ENCODE results near the gene AICDA. TPM values are rescaled to one million over a fixed set of nuclear protein-coding genes. Genes with fewer than 3 reads are reported as not detected.
"Not testable (repeated sequence)": the region's sequence is repeated elsewhere in the genome, so short reads cannot be mapped to it uniquely, and the experiment has no call there.

Gene AICDA
- total and polyA plus RNA-seq, 4 donors: 0.10 to 0.23 (median 0.12) TPM

GRCh38 chr12:8566052-8566451 is 46.6 kb downstream of the AICDA start:
- H3K9me3 ChIP-seq (ENCODE audit: control insufficient read depth, insufficient read depth, low read length); H3K27ac ChIP-seq (ENCODE audit: low read depth, low read length); H3K27me3 ChIP-seq (ENCODE audit: control insufficient read depth, insufficient read depth, low read length); H3K4me3 ChIP-seq (ENCODE audit: low read depth, low read length); H3K36me3 ChIP-seq (ENCODE audit: control insufficient read depth, insufficient read depth, low read length); H3K4me1 ChIP-seq (ENCODE audit: control insufficient read depth, insufficient read depth, low read length); DNase-seq (ENCODE audit: low read depth in 4 of 6, low spot score in 6 of 6): not testable (repeated sequence)
- WGBS (ENCODE audit: insufficient coverage): no CpG with 5 or more reads among the region's 2 CpGs

DNA sequence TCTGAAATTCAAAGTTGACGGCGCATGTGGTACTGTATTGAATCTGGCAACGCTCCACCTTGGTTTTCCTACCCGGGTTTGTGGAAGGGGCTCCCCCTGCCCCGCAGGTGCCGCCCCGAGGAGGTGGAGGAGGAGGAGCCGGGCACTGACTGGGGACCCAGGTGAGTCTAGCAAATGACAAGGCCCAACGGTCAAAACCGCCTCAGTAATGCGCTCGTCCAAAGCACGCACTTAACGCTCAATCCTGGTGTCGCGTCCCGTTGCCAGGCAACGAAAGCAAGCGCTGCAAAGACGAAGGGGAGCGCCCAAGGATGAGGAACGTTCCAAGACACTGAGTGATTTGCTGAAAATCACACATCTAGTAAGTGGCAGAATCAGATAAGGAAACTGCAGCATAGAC is 48.0 kb downstream of the AICDA start:
- Histone ChIP-seq H3K27me3 (ENCODE audit: control insufficient read depth, insufficient read depth, low read length) (no peaks in the 10 kb centered on the region), H3K27ac (ENCODE audit: low read depth, low read length) (no peak overlapping the region), H3K36me3 (ENCODE audit: control insufficient read depth, insufficient read depth, low read length) (no peaks in the 10 kb centered on the region), H3K9me3 (ENCODE audit: control insufficient read depth, insufficient read depth, low read length) (no peaks in the 10 kb centered on the region), H3K4me3 (ENCODE audit: low read depth, low read length) (no peak overlapping the region), H3K4me1 (ENCODE audit: control insufficient read depth, insufficient read depth, low read length) (no peaks in the 10 kb centered on the region)
- WGBS (ENCODE audit: insufficient coverage): 62% methylated on average over 22 of the region's 22 CpGs
- peak in 2 of 6 donors; percentile 34 to 42 for DNase-seq (ENCODE audit: low read depth in 4 of 6, low spot score in 6 of 6)

DNA sequence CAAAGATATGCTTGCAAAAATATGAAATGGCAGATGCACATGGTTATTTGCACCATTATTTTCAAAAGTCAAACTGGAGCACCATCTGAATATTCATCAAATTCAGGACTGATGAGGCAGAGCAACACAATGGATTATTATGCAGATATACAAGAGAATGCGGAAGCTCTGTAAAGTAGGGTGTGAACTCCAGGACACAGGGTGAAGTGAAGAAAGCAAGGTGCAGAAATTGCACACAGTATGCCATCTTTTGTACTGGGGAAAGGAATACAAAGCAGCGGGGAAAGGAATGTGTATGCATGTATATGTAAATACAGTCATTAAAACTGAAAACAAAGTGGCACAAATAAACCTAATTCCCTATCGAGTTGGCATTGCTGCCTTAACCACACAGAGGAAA is 49.3 kb downstream of the AICDA start:
- no peaks in the 10 kb centered on the region for H3K4me1 ChIP-seq (ENCODE audit: control insufficient read depth, insufficient read depth, low read length)
- no peak for DNase-seq (ENCODE audit: low read depth in 4 of 6, low spot score in 6 of 6)
- 100% methylated on average over 1 of the region's 3 CpGs for WGBS (ENCODE audit: insufficient coverage)
- H3K36me3 ChIP-seq (ENCODE audit: control insufficient read depth, insufficient read depth, low read length): no peaks in the 10 kb centered on the region
- H3K27ac ChIP-seq (ENCODE audit: low read depth, low read length): no peak overlapping the region
- no peaks in the 10 kb centered on the region for H3K9me3 ChIP-seq (ENCODE audit: control insufficient read depth, insufficient read depth, low read length)
- no peak overlapping the region for H3K4me3 ChIP-seq (ENCODE audit: low read depth, low read length)
- H3K27me3 ChIP-seq (ENCODE audit: control insufficient read depth, insufficient read depth, low read length): no peaks in the 10 kb centered on the region

DNA sequence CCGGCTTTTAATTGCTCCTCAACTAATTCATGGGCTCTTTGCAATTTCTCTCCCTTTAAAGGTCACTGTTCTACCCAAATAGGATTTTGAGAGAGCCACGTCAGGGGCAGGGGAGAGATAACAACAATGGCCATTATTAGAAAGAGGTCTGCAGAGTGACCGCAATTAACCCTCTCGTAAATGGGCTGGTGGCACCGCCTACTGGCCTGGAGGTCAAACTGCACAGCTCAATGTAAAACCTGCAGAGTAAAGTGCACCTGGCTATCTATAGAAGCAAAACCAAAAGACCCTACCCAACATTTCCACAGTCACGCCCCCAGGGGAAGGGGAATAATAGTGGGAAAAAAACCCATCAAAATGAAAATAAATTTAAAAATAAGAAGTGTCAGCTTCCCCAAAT is 50.3 kb downstream of the AICDA start:
- H3K27me3 ChIP-seq (ENCODE audit: control insufficient read depth, insufficient read depth, low read length): no peaks in the 10 kb centered on the region
- no peak overlapping the region for H3K27ac ChIP-seq (ENCODE audit: low read depth, low read length)
- 88% methylated on average over 4 of the region's 6 CpGs for WGBS (ENCODE audit: insufficient coverage)
- H3K4me1 ChIP-seq (ENCODE audit: control insufficient read depth, insufficient read depth, low read length): no peaks in the 10 kb centered on the region
- no peaks in the 10 kb centered on the region for H3K36me3 ChIP-seq (ENCODE audit: control insufficient read depth, insufficient read depth, low read length)
- no peak overlapping the region for H3K4me3 ChIP-seq (ENCODE audit: low read depth, low read length)
- no peaks in the 10 kb centered on the region for H3K9me3 ChIP-seq (ENCODE audit: control insufficient read depth, insufficient read depth, low read length)
- no peak for DNase-seq (ENCODE audit: low read depth in 4 of 6, low spot score in 6 of 6)

DNA sequence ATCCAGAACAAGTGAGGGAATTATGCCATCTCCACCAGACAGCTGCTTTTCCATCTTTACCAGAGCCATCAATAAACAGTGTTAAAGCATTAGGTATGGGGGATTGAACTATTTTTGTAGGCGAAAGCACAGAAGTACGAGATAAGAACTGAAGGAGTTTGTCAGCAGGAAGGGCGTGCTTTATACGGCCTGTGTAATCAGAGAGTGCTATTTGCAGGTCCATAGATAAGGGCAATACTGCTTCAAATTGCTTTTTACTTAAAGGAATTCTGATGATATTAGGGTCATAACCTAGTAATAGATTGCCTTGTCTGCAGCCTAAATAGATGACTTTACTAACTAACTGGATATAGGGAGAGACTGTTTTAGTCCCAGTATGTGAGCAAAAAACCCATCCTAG is 51.6 kb downstream of the AICDA start:
- 86% methylated on average over 2 of the region's 4 CpGs for WGBS (ENCODE audit: insufficient coverage)
- no peaks in the 10 kb centered on the region for H3K4me1 ChIP-seq (ENCODE audit: control insufficient read depth, insufficient read depth, low read length)
- no peak overlapping the region for H3K4me3 ChIP-seq (ENCODE audit: low read depth, low read length)
- H3K9me3 ChIP-seq (ENCODE audit: control insufficient read depth, insufficient read depth, low read length): no peaks in the 10 kb centered on the region
- no peaks in the 10 kb centered on the region for H3K27me3 ChIP-seq (ENCODE audit: control insufficient read depth, insufficient read depth, low read length)
- H3K36me3 ChIP-seq (ENCODE audit: control insufficient read depth, insufficient read depth, low read length): no peaks in the 10 kb centered on the region
- no peak for DNase-seq (ENCODE audit: low read depth in 4 of 6, low spot score in 6 of 6)
- H3K27ac ChIP-seq (ENCODE audit: low read depth, low read length): no peak overlapping the region

DNA sequence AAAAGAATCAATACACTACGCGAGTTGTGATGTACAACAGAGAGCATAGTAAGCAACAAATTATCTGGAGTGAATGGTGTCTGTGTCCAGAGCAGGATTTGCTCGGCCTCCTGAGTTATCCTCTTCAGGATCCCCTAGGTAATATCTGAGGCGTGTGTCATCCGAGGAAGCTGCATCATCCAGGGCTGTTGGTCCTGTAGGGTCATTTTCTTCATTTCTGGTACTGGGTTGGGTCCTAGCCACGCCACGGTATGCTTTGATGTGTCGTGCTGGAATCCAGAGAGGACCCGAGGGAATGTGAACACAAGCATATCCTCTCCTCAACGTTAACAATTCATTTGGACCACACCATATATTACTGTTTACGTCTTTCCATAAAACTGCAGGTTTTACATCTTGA is 53.0 kb downstream of the AICDA start:
- WGBS (ENCODE audit: insufficient coverage): 84% methylated on average over 6 of the region's 11 CpGs
- Histone ChIP-seq H3K27me3 (ENCODE audit: control insufficient read depth, insufficient read depth, low read length) (no peaks in the 10 kb centered on the region), H3K9me3 (ENCODE audit: control insufficient read depth, insufficient read depth, low read length) (no peaks in the 10 kb centered on the region), H3K4me1 (ENCODE audit: control insufficient read depth, insufficient read depth, low read length) (no peaks in the 10 kb centered on the region), H3K36me3 (ENCODE audit: control insufficient read depth, insufficient read depth, low read length) (no peaks in the 10 kb centered on the region), H3K27ac (ENCODE audit: low read depth, low read length) (no peak overlapping the region), H3K4me3 (ENCODE audit: low read depth, low read length) (no peak overlapping the region)
- no peak for DNase-seq (ENCODE audit: low read depth in 4 of 6, low spot score in 6 of 6)

DNA sequence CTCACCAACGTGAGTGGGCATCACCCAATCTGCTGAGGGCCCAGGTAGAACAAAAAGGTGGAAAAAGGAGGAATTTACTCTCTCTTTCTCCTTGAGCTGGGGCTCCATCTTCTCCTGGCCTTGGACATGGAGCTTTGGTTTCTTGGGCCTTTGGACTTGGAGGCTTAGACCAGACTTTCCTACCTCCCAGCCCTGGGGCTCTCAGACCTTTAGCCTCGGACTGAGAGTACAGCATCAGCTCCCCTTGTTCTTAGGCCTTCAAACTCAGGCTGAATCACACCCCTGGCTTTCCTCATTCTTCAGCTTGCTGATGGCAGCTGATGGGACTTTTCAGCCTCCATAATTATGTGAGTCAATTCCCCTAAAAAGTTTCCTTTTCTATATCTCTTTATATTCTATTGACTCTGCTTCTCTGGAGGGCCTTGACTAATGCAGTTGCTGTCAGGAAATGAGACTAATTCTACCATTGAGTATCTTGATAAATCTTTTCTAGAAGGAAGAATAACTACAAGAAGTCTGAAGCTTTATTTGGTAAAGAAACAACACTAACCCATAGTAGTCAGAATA is 56.0 kb downstream of the AICDA start:
- WGBS (ENCODE audit: insufficient coverage): 100% methylated on average over 1 of the region's 2 CpGs
- no peak for DNase-seq (ENCODE audit: low read depth in 4 of 6, low spot score in 6 of 6)
- Histone ChIP-seq H3K36me3 (ENCODE audit: control insufficient read depth, insufficient read depth, low read length) (no peaks in the 10 kb centered on the region), H3K27me3 (ENCODE audit: control insufficient read depth, insufficient read depth, low read length) (no peaks in the 10 kb centered on the region), H3K9me3 (ENCODE audit: control insufficient read depth, insufficient read depth, low read length) (no peaks in the 10 kb centered on the region), H3K4me1 (ENCODE audit: control insufficient read depth, insufficient read depth, low read length) (no peaks in the 10 kb centered on the region), H3K4me3 (ENCODE audit: low read depth, low read length) (no peak overlapping the region), H3K27ac (ENCODE audit: low read depth, low read length) (no peak overlapping the region)

DNA sequence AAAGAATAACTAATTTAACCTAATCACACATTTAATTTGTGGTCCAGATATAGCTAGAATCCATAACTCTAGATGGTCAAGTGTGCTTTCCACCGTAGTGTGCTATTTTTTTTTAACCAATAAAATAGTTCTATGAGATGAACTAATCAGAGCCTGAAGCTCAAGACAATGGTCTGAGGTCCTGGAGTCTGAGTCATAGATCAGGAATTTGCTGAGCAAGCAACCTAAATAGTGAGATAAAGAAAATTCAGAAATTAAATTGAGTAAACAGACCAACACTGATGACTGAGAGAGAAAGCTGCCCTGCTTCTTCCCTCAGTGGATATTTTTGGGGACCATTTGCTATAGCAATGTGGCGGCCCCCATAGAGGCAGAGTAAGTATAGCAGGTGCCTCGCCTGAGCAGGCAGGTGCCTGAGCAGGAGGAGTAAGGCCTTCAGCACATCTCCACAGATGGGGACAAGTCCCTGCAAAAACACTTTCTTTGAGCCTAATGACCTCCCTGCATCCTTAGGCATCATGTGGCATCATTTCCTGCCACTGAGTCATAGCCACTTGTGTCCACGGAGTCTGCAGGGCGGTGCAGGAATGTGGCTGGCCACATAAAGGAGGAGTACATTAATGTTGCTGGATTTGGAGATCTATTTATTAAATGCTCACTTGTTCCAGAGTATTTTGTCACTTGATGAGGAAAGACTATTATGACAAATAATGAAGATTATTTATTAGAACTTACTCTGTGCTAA is 58.0 kb downstream of the AICDA start:
- Histone ChIP-seq H3K27me3 (ENCODE audit: control insufficient read depth, insufficient read depth, low read length) (no peaks in the 10 kb centered on the region), H3K4me1 (ENCODE audit: control insufficient read depth, insufficient read depth, low read length) (no peaks in the 10 kb centered on the region), H3K4me3 (ENCODE audit: low read depth, low read length) (no peak overlapping the region), H3K9me3 (ENCODE audit: control insufficient read depth, insufficient read depth, low read length) (no peaks in the 10 kb centered on the region), H3K36me3 (ENCODE audit: control insufficient read depth, insufficient read depth, low read length) (no peaks in the 10 kb centered on the region), H3K27ac (ENCODE audit: low read depth, low read length) (no peak overlapping the region)
- WGBS (ENCODE audit: insufficient coverage): 94% methylated on average over 2 of the region's 5 CpGs
- DNase-seq (ENCODE audit: low read depth in 4 of 6, low spot score in 6 of 6): no peak

GRCh38 chr12:8553088-8553627 is 59.5 kb downstream of the AICDA start:
- H3K4me1 ChIP-seq (ENCODE audit: control insufficient read depth, insufficient read depth, low read length): no peaks in the 10 kb centered on the region
- no peaks in the 10 kb centered on the region for H3K9me3 ChIP-seq (ENCODE audit: control insufficient read depth, insufficient read depth, low read length)
- WGBS (ENCODE audit: insufficient coverage): 60% methylated on average over 1 of the region's 6 CpGs
- DNase-seq (ENCODE audit: low read depth in 4 of 6, low spot score in 6 of 6): no peak
- H3K27ac ChIP-seq (ENCODE audit: low read depth, low read length): no peak overlapping the region
- no peak overlapping the region for H3K4me3 ChIP-seq (ENCODE audit: low read depth, low read length)
- H3K36me3 ChIP-seq (ENCODE audit: control insufficient read depth, insufficient read depth, low read length): no peaks in the 10 kb centered on the region
- no peaks in the 10 kb centered on the region for H3K27me3 ChIP-seq (ENCODE audit: control insufficient read depth, insufficient read depth, low read length)

All from spinal cord (tissue), 10 donors.